Measurements from ENCODE around the gene CFAP141.

GRCh38 chr1:154171880-154172279 lies 34.3 kb downstream of the CFAP141 start:
- TF ChIP-seq POLR2A (IDR thresholded peaks at IDR 0.05; ENCODE audit: low read depth, low read length) (no peak), POLR2AphosphoS5 (IDR thresholded peaks at IDR 0.05; ENCODE audit: low read depth, low read length) (no peak), PAX5 (IDR thresholded peaks at IDR 0.05; ENCODE audit: insufficient read depth, low read length, severe bottlenecking) (no peak), TAF1 (IDR thresholded peaks at IDR 0.05; ENCODE audit: low read depth, low read length) (no peak), SPI1 (IDR thresholded peaks at IDR 0.05; ENCODE audit: low read depth, low read length) (no peak), POU2F2 (IDR thresholded peaks at IDR 0.05; ENCODE audit: low read depth, low read length) (no peak)

All from GM12891 (cell line).